ENCODE results near the gene CER1. TPM values are rescaled to one million over a fixed set of nuclear protein-coding genes. Genes with fewer than 3 reads are reported as not detected.
A peak's percentile ranks its signal among the peaks of the same experiment; 100 is the strongest.
"Not testable (repeated sequence)": the region's sequence is repeated elsewhere in the genome, so short reads cannot be mapped to it uniquely, and the experiment has no call there.

CER1 gene
- total and polyA plus RNA-seq, 4 donors, result 0.49 to 0.79 (median 0.75) TPM

DNA sequence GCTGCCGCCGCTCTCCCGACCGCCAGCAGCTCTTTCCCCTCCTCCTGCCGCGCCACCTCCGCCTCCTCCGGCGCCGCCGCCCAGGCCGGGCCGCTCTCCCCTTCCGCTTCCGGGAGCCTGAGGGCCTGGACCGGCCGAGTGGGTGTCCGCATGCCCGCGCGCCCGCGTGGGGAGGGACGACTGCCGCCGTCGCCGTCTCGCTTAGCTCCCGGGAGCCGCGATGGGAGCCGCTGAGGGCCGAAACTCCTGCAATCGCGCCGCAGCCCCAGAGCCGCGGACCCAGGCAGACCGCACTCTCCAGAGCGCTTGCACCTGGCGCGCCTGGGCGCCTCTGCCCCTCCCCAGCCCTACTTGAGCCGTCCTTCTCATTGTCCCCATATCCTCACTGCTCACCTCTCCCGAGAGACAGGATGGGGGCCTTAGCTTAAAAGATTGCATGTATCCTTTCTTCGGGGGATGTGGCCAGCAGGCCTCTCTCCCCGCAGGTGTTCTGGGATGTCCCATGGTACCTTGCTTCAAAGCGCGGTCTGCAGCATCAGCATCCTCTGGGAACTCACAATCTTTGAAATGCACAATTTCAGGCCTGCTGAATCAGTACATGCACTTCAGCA lies 29.2 kb downstream of the CER1 start, which contains the start of gene ZDHHC21:
Gene ZDHHC21, minus strand, starts transcription at position 182 of the 611 bp plus-strand sequence. CDS start 19,092 bp downstream, outside the sequence.
- H3K27ac ChIP-seq (ENCODE audit: low read depth, low read length), result peak within 1 kb of the TSS; percentile 33
- H3K4me3 ChIP-seq (ENCODE audit: low read depth, low read length), result peak within 1 kb of the TSS; percentile 75
- H3K9me3 ChIP-seq (ENCODE audit: control insufficient read depth, insufficient read depth, low read length), result no peaks in the 10 kb centered on the region
- peak; percentile 38 to 88 (median 48) for DNase-seq (ENCODE audit: low read depth in 4 of 6, low spot score in 6 of 6)
- H3K36me3 ChIP-seq (ENCODE audit: control insufficient read depth, insufficient read depth, low read length), result peaks cover 6% of the 10 kb centered on the region
- under 1% methylated on average over 50 of the region's 50 CpGs for WGBS (ENCODE audit: insufficient coverage)
- H3K27me3 ChIP-seq (ENCODE audit: control insufficient read depth, insufficient read depth, low read length), result no peaks in the 10 kb centered on the region
- peaks cover 4% of the 10 kb centered on the region for H3K4me1 ChIP-seq (ENCODE audit: control insufficient read depth, insufficient read depth, low read length)

DNA sequence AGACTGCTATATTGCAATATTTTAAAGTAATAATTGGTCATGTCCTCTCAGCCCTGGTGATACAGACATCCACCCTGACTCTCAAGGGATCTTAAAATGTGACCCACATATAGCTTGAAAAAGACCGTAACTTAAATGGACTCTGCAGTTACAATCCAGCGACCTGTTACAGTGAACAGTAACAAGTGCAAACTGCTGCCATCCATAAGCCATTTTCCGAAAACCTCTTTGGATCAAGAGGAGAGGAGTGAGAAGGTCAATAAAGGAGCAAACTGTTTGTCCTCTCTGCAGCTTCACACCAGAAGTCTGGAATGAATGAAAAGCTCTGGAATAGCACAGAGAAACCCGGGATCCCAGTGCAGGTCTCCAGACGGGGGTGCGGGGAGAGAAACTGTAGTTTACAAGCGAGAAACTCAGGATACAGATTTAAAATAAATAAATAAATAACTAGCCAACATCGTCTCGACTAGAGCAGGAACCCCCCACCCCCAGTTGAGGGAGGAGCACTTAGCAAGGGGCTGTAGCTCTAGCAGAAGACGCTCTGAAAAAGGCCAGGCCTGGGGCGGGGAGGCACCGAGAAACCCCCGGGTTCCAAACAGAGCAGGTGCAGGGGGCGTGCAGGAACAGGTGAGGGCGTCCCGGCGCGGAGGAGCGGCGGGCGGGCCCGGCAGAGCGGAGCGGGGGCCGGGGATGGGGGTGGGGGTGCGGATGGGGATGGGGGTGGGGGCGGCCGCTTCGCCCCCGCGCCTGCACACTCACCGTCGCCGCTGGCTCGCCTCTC lies 29.9 kb downstream of the CER1 start:
- Histone ChIP-seq H3K36me3 (ENCODE audit: control insufficient read depth, insufficient read depth, low read length) (peaks cover 8% of the 10 kb centered on the region), H3K4me1 (ENCODE audit: control insufficient read depth, insufficient read depth, low read length) (peaks cover 4% of the 10 kb centered on the region), H3K27me3 (ENCODE audit: control insufficient read depth, insufficient read depth, low read length) (no peaks in the 10 kb centered on the region), H3K9me3 (ENCODE audit: control insufficient read depth, insufficient read depth, low read length) (no peaks in the 10 kb centered on the region), H3K4me3 (ENCODE audit: low read depth, low read length) (peak overlapping the region; percentile 75), H3K27ac (ENCODE audit: low read depth, low read length) (peak overlapping the region; percentile 33)
- WGBS (ENCODE audit: insufficient coverage), result 0% methylated on average over 11 of the region's 35 CpGs
- peak in 5 of 6 donors; percentile 26 to 84 (median 46) for DNase-seq (ENCODE audit: low read depth in 4 of 6, low spot score in 6 of 6)

DNA sequence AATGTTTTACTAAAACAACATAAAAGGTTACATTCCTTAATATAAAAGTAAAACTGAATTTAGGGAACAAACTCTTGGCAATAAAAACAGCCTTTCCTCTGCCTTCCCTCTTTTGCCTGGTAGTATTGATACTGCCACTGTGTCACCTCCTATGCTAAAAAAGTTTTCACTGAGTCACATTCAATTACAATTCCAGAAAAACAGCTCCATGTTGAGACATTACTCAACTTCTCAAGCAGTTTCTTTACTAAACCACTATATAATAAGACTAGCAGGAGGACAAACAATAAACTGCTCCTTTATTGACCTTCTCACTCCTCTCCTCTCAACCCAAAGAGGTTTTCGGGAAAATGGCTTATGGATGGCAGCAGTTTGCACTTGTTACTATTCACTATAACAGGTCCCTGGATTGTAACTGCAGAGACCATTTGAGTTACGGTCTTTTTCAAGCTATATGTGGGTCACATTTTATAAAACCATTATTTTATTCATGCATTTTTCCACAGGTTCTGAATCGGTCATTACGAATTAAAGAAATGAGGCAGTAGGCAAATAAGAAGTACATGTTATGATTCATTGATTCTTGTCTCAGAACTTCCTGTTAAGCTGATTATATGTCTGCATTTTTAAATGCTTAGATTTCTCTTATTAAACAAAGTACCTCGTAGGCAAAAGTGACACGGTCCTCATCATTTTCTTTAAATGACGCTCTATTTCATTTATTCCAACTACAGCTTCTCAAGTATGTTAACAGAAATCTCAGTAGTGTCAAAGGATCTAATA lies 31.4 kb downstream of the CER1 start:
- no CpG with 5 or more reads among the region's 7 CpGs for WGBS (ENCODE audit: insufficient coverage)
- Histone ChIP-seq H3K27me3 (ENCODE audit: control insufficient read depth, insufficient read depth, low read length) (no peaks in the 10 kb centered on the region), H3K36me3 (ENCODE audit: control insufficient read depth, insufficient read depth, low read length) (peaks cover 17% of the 10 kb centered on the region), H3K27ac (ENCODE audit: low read depth, low read length) (no peak overlapping the region), H3K4me1 (ENCODE audit: control insufficient read depth, insufficient read depth, low read length) (peaks cover 4% of the 10 kb centered on the region), H3K4me3 (ENCODE audit: low read depth, low read length) (no peak overlapping the region), H3K9me3 (ENCODE audit: control insufficient read depth, insufficient read depth, low read length) (no peaks in the 10 kb centered on the region)
- peak in 1 of 6 donors; percentile 3 for DNase-seq (ENCODE audit: low read depth in 4 of 6, low spot score in 6 of 6)

DNA sequence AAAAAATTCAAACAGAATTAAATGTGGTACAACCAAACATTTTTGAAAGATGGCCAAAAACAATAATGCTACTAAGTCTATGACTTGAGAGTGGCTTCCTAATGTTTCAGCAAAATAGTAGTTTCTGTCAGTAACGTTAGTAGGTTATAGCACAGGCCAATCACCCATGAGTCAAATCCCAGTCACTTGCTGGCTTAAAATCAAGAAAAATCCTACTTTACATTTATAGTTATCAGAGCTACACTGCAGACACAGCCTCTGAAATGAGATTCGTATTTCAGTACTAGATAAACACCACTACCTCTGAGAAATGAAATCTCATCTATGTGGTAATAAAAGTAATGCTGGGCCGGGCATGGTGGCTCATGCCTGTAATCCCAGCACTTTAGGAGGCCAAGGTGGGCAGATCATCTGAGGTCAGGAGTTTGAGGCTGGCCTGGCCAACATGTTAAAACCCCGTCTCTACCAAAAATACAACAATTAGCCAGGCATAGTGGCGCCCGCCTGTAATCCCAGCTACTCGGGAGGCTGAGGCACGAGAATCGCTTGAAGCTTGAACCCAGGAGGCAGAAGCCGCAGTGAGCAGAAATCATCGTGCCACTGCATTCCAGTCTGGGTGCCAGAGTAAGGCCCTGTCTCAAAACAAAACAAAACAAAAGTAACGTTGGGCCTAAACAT lies 35.4 kb downstream of the CER1 start:
- DNase-seq (ENCODE audit: low read depth in 4 of 6, low spot score in 6 of 6), result no peak

DNA sequence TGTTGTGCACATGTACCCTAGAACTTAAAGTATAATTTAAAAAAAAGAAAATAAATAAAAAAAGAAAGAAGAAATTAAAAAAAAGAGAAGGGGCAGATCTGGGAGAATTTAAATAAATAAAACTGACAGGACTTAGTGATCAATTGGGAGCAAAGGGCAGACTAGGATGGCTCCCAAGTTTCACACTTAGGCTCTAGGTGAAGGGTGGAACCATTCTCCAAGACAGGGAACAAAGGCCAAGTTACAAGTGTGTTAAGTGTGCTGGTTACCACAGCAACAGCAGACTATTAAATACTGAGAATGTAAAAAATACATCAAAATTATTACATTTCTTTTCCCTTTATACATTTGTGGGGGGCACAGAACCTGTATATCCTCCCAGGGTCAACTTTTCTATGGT lies 36.4 kb downstream of the CER1 start:
- no peak overlapping the region for H3K4me3 ChIP-seq (ENCODE audit: low read depth, low read length)
- no peaks in the 10 kb centered on the region for H3K9me3 ChIP-seq (ENCODE audit: control insufficient read depth, insufficient read depth, low read length)
- H3K36me3 ChIP-seq (ENCODE audit: control insufficient read depth, insufficient read depth, low read length), result peaks cover 17% of the 10 kb centered on the region
- H3K27me3 ChIP-seq (ENCODE audit: control insufficient read depth, insufficient read depth, low read length), result no peaks in the 10 kb centered on the region
- no peaks in the 10 kb centered on the region for H3K4me1 ChIP-seq (ENCODE audit: control insufficient read depth, insufficient read depth, low read length)
- no peak overlapping the region for H3K27ac ChIP-seq (ENCODE audit: low read depth, low read length)
- no peak for DNase-seq (ENCODE audit: low read depth in 4 of 6, low spot score in 6 of 6)

More for the DNA sequence above, 35.4 kb downstream of the CER1 start:
- Histone ChIP-seq H3K27me3 (ENCODE audit: control insufficient read depth, insufficient read depth, low read length) (no peaks in the 10 kb centered on the region), H3K27ac (ENCODE audit: low read depth, low read length) (no peak overlapping the region), H3K9me3 (ENCODE audit: control insufficient read depth, insufficient read depth, low read length) (no peaks in the 10 kb centered on the region), H3K4me1 (ENCODE audit: control insufficient read depth, insufficient read depth, low read length) (no peaks in the 10 kb centered on the region), H3K36me3 (ENCODE audit: control insufficient read depth, insufficient read depth, low read length) (peaks cover 17% of the 10 kb centered on the region), H3K4me3 (ENCODE audit: low read depth, low read length) (no peak overlapping the region)
- 95% methylated on average over 9 of the region's 12 CpGs for WGBS (ENCODE audit: insufficient coverage)

DNA sequence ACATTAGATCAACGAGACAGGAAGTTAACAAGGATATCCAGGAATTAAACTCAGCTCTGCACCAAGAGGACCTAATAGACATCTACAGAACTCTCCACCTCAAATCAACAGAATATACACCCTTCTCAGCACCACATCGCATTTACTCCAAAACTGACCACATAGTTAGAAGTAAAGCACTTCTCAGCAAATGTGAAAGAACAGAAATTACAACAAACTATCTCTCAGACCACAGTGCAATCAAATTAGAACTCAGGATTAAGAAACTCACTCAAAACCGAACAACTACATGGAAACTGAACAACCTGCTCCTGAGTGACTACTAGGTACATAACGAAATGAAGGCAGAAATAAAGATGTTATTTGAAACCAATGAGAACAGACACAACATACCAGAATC lies 39.9 kb downstream of the CER1 start:
- H3K27ac ChIP-seq (ENCODE audit: low read depth, low read length); H3K9me3 ChIP-seq (ENCODE audit: control insufficient read depth, insufficient read depth, low read length); H3K4me3 ChIP-seq (ENCODE audit: low read depth, low read length); H3K4me1 ChIP-seq (ENCODE audit: control insufficient read depth, insufficient read depth, low read length); H3K27me3 ChIP-seq (ENCODE audit: control insufficient read depth, insufficient read depth, low read length); H3K36me3 ChIP-seq (ENCODE audit: control insufficient read depth, insufficient read depth, low read length); DNase-seq (ENCODE audit: low read depth in 4 of 6, low spot score in 6 of 6): not testable (repeated sequence)
- 75% methylated on average over 1 of the region's 4 CpGs for WGBS (ENCODE audit: insufficient coverage)

DNA sequence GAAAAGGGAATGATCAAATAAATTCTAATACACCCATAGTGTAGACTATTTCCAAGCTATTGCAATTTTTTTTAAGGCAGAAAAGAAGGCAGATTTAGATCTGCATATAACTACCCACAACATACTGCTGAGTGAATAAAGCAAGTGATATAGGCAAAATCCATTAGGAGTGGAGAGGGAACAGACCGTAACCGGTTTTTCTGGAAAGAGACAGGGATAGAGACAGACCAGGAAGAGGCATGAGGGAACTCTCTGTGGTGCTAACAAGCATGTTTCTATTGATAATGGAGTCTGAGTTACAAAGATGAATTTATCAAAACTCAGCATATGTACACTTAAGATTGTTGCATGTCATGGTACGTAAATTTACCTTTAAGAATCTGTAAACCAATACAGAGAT lies 43.8 kb downstream of the CER1 start:
- Histone ChIP-seq H3K4me1 (ENCODE audit: control insufficient read depth, insufficient read depth, low read length) (no peaks in the 10 kb centered on the region), H3K27ac (ENCODE audit: low read depth, low read length) (no peak overlapping the region), H3K4me3 (ENCODE audit: low read depth, low read length) (no peak overlapping the region), H3K27me3 (ENCODE audit: control insufficient read depth, insufficient read depth, low read length) (no peaks in the 10 kb centered on the region), H3K9me3 (ENCODE audit: control insufficient read depth, insufficient read depth, low read length) (no peaks in the 10 kb centered on the region), H3K36me3 (ENCODE audit: control insufficient read depth, insufficient read depth, low read length) (no peaks in the 10 kb centered on the region)
- DNase-seq (ENCODE audit: low read depth in 4 of 6, low spot score in 6 of 6), result no peak
- 94% methylated on average over 2 of the region's 3 CpGs for WGBS (ENCODE audit: insufficient coverage)

DNA sequence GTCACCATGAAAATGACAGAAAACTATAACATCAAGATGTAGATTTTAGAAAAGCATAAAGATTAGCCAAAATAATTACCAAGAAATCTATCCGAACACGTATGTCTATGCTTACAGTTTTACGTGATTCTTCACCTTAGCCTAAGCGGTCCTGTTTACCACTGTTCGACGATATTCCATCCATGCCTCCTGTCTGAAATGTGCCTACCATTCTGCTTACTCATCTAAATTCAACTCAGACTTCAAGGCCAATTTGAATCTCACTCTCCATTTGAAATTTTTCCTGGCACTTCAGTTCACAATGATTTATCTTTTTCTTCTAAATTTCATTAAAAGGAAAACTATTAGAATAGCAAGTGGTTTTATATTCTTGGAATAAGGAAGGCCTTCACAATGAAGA lies 44.7 kb downstream of the CER1 start:
- 94% methylated on average over 6 of the region's 6 CpGs for WGBS (ENCODE audit: insufficient coverage)
- H3K27ac ChIP-seq (ENCODE audit: low read depth, low read length), result no peak overlapping the region
- no peak overlapping the region for H3K4me3 ChIP-seq (ENCODE audit: low read depth, low read length)
- DNase-seq (ENCODE audit: low read depth in 4 of 6, low spot score in 6 of 6), result no peak
- H3K27me3 ChIP-seq (ENCODE audit: control insufficient read depth, insufficient read depth, low read length), result no peaks in the 10 kb centered on the region
- no peaks in the 10 kb centered on the region for H3K9me3 ChIP-seq (ENCODE audit: control insufficient read depth, insufficient read depth, low read length)
- H3K36me3 ChIP-seq (ENCODE audit: control insufficient read depth, insufficient read depth, low read length), result no peaks in the 10 kb centered on the region
- no peaks in the 10 kb centered on the region for H3K4me1 ChIP-seq (ENCODE audit: control insufficient read depth, insufficient read depth, low read length)

DNA sequence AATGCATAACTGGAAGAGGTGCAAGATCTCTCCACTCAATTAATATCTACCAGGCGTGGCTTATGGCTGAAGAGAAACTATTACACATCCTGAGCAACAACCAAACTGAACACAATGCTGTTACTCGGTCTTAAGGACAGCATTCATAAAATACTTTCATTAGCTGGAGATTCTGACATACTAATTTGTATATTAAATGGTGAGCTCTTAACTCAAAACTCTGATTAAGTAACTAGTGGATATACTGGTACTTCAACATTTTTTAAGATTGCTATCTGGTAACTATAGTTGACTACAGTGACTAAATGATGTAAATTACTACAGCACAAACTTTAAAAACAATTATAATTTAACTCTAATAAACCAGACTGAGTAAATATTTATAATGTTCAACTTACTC lies 45.1 kb downstream of the CER1 start:
- Histone ChIP-seq H3K4me3 (ENCODE audit: low read depth, low read length) (no peak overlapping the region), H3K36me3 (ENCODE audit: control insufficient read depth, insufficient read depth, low read length) (peaks cover under 1% of the 10 kb centered on the region), H3K27ac (ENCODE audit: low read depth, low read length) (no peak overlapping the region), H3K4me1 (ENCODE audit: control insufficient read depth, insufficient read depth, low read length) (no peaks in the 10 kb centered on the region), H3K27me3 (ENCODE audit: control insufficient read depth, insufficient read depth, low read length) (no peaks in the 10 kb centered on the region), H3K9me3 (ENCODE audit: control insufficient read depth, insufficient read depth, low read length) (no peaks in the 10 kb centered on the region)
- no peak for DNase-seq (ENCODE audit: low read depth in 4 of 6, low spot score in 6 of 6)
- 100% methylated on average over 1 of the region's 2 CpGs for WGBS (ENCODE audit: insufficient coverage)

All from spinal cord (tissue), 10 donors.